GM12875 (cell line): ENCODE results near the gene SPATA13.

ENCODE experiments used
- H3K4me3 ChIP-seq: one replicate; pipeline ENCODE4 v1.5.1; 2011; ENCODE audit warnings: low read depth, low read length, control low read depth
- TF ChIP-seq, protein P1 (sequence below): IDR thresholded peaks from 2 replicates; pipeline ENCODE4 v1.5.1; 2011; ENCODE audit warnings: low read depth, mild to moderate bottlenecking, control low read depth, inconsistent platforms, low read length, moderate library complexity, borderline replicate concordance; ENCODE audit not compliant: insufficient read depth

Gene SPATA13

DNA sequence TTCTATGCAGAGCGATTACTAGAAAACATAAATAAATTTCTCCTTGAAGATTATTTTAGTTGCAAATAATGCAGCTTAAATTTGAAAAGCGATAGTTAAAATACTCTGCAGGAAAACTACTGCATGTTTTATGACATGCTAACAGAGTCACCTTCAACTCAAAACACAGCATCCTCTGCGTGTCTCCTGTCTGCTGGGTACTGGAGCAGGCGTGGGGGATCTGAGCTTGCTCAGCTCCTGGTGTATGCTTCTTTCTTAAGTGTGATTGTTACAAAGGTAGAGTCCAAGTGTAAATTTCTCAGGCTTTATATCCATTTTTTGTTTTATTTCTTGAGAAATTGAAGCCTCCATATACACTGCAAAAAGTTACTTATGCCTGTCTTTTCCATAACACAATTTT is 15.3 kb downstream of the SPATA13 start:
- TF ChIP-seq, protein P1, sequence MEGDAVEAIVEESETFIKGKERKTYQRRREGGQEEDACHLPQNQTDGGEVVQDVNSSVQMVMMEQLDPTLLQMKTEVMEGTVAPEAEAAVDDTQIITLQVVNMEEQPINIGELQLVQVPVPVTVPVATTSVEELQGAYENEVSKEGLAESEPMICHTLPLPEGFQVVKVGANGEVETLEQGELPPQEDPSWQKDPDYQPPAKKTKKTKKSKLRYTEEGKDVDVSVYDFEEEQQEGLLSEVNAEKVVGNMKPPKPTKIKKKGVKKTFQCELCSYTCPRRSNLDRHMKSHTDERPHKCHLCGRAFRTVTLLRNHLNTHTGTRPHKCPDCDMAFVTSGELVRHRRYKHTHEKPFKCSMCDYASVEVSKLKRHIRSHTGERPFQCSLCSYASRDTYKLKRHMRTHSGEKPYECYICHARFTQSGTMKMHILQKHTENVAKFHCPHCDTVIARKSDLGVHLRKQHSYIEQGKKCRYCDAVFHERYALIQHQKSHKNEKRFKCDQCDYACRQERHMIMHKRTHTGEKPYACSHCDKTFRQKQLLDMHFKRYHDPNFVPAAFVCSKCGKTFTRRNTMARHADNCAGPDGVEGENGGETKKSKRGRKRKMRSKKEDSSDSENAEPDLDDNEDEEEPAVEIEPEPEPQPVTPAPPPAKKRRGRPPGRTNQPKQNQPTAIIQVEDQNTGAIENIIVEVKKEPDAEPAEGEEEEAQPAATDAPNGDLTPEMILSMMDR, result no peak
- no peak overlapping the region for H3K4me3 ChIP-seq

DNA sequence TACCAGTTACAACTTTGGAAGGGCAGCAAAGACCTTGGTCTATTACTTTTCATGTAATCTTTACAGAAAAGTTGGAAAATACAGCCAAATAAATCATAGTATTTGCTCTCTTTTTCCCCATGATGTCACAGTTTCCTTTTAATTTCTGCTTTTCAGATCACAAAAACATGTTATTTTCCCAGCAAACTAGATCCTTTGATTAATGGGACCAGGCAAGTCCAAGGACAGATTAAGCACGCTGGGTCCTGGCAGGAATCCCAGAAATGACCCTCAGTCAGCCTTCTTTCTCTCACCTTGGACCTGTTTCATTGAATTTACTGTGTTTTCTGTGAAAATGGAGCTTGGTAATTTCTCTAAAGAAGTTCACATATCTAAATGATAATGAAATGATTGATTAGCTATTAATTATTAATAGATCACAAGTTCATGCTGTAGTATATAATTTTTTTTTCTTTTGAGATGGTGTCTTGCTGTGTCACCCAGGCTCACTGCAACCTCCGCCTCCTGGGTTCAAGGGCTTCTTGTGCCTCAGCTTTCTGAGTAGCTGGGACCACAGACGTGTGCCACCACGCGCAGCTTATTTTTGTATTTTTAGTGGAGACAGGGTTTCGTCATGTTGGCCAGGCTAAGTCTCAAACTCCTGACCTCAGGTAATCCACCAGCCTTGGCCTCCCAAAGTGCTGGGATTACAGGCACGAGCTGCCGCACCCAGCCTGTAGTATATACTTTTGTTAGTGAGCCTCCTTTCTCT is 16.0 kb downstream of the SPATA13 start:
- no peak overlapping the region for H3K4me3 ChIP-seq
- TF ChIP-seq, protein P1, result no peak

DNA sequence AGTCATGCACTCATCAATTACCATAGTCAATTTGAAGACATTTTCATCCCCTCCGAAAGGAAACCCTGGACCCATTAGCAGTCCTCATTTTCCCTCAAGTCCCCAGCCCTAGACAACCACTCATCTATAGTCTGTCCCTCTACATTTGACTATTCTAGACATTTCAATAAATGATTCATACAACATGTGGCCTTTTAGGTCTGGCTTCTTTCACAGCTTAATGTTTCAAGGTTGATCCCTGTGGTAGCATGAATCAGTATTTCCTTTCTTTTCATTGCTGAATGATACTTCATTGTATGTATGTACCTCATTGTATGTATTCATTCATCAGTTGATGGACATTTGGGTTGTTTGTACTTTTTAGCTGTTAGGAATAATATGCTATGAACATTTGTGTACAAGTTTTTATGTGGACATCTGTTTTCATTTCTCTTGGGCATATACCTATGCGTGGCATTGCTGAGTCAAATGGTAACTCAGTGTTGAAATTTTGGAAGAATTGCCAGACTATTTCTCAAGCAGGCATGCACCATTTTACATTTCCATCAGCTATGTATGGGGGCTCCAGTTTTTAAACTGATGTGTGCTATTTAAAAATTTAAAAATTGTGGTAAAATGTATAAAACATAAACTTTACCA is 18.4 kb downstream of the SPATA13 start:
- no peak overlapping the region for H3K4me3 ChIP-seq
- TF ChIP-seq, protein P1, result no peak

DNA sequence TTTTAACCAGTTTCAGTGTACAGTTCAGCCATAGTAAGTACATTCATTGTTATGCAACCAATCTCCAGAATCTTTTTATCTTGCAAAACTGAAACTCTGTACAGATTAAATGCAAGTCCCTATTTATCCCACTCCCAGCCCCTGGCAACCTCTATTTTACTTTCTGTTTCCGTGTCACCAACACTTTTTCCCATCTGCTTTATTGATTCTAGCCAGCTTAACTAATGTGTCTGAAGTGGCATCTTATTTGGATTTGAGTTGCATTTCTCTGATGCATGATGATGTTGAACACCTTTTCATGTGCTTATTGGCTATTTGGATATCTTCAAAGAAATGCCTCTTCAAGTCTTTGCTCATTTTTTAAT is 18.9 kb downstream of the SPATA13 start:
- TF ChIP-seq, protein P1, result no peak

GRCh38 chr13:24180750-24181377 is 20.3 kb downstream of the SPATA13 start:
- H3K4me3 ChIP-seq, result no peak overlapping the region
- TF ChIP-seq, protein P1, result no peak

More for the DNA sequence above, 18.9 kb downstream of the SPATA13 start:
- no peak overlapping the region for H3K4me3 ChIP-seq

GRCh38 chr13:24181991-24182702 is 21.6 kb downstream of the SPATA13 start:
- TF ChIP-seq, protein P1, result no peak

More at GRCh38 chr13:24181991-24182702, 21.6 kb downstream of the SPATA13 start:
- no peak overlapping the region for H3K4me3 ChIP-seq
